WERI-Rb-1 (cell line): Measurements from ENCODE around the gene CTDP1.

Experiments
- DNase-seq: peaks from one replicate; pipeline ENCODE4 v3.0.0-alpha.2; 2020
- H3K27ac ChIP-seq: fragments of 250-450 bp; sonication (Bioruptor Pico); 2 replicates; pipeline ENCODE4 v1.5.1; 2020; ENCODE audit warnings: mild to moderate bottlenecking, moderate library complexity
- H3K27me3 ChIP-seq: fragments of 250-450 bp; sonication (Bioruptor Pico); 2 replicates; pipeline ENCODE4 v1.5.1; 2021; ENCODE audit warnings: mild to moderate bottlenecking, low read depth, moderate library complexity; ENCODE audit not compliant: insufficient read depth, severe bottlenecking
- H3K36me3 ChIP-seq: fragments of 250-450 bp; sonication (Bioruptor Pico); 2 replicates; pipeline ENCODE4 v1.5.1; 2020; ENCODE audit warnings: mild to moderate bottlenecking, moderate library complexity
- H3K4me3 ChIP-seq: 2 replicates; pipeline ENCODE4 v1.5.1; 2011; ENCODE audit warnings: low read depth, mild to moderate bottlenecking, control low read depth, low read length
- H3K9me3 ChIP-seq: fragments of 250-450 bp; sonication (Bioruptor Pico); 2 replicates; pipeline ENCODE4 v1.5.1; 2021; ENCODE audit warnings: mild to moderate bottlenecking, moderate library complexity; ENCODE audit not compliant: severe bottlenecking
- CTCF ChIP-seq: IDR thresholded peaks from 2 replicates; pipeline ENCODE4 v1.5.1; 2011; ENCODE audit warnings: low read depth, mild to moderate bottlenecking, control low read depth, inconsistent platforms, low read length

CTDP1 gene

GRCh38 chr18:79799619-79800370 lies 120.2 kb downstream of the CTDP1 start:
- H3K27ac ChIP-seq: peak overlapping the region; percentile 48
- peaks cover 3% of the 10 kb centered on the region for H3K27me3 ChIP-seq
- H3K4me3 ChIP-seq: peak overlapping the region; percentile 70
- H3K36me3 ChIP-seq: no peaks in the 10 kb centered on the region
- DNase-seq: peak; percentile 95
- TF ChIP-seq CTCF: no peak
- H3K9me3 ChIP-seq: no peaks in the 10 kb centered on the region

- no peak for DNase-seq
- Histone ChIP-seq H3K36me3 (no peaks in the 10 kb centered on the region), H3K9me3 (no peaks in the 10 kb centered on the region), H3K27me3 (peaks cover 3% of the 10 kb centered on the region), H3K4me3 (peak overlapping the region; percentile 6; the same call in 1 of the 2 replicates), H3K27ac (peak overlapping the region; percentile 48)
- no peak for TF ChIP-seq CTCF
These were observed 121.0 kb downstream of the CTDP1 start for GRCh38 chr18:79800371-79801180.

- Histone ChIP-seq H3K27ac (no peak overlapping the region; the same call in 1 of the 2 replicates), H3K36me3 (no peaks in the 10 kb centered on the region), H3K27me3 (peaks cover 3% of the 10 kb centered on the region), H3K4me3 (no peak overlapping the region), H3K9me3 (no peaks in the 10 kb centered on the region)
- no peak for TF ChIP-seq CTCF
- no peak for DNase-seq
These were observed 121.6 kb downstream of the CTDP1 start for GRCh38 chr18:79801217-79801616.

- Histone ChIP-seq H3K27ac (no peak overlapping the region), H3K36me3 (no peaks in the 10 kb centered on the region), H3K4me3 (no peak overlapping the region), H3K9me3 (no peaks in the 10 kb centered on the region), H3K27me3 (peaks cover 3% of the 10 kb centered on the region)
- TF ChIP-seq CTCF: no peak
- DNase-seq: no peak
These were observed 122.0 kb downstream of the CTDP1 start for GRCh38 chr18:79801641-79802040.

- DNase-seq: no peak
- peaks cover 3% of the 10 kb centered on the region for H3K27me3 ChIP-seq
- H3K4me3 ChIP-seq: no peak overlapping the region
- H3K9me3 ChIP-seq: no peaks in the 10 kb centered on the region
- H3K27ac ChIP-seq: no peak overlapping the region
- TF ChIP-seq CTCF: no peak
- no peaks in the 10 kb centered on the region for H3K36me3 ChIP-seq
These were observed 122.7 kb downstream of the CTDP1 start for GRCh38 chr18:79802298-79802697.
